GM18951 (cell line): ENCODE measurements around the gene GOLGA7B.

Experiments used
- POLR2A ChIP-seq: IDR thresholded peaks from 4 replicates; pipeline ENCODE4 v1.6.1; 2011; ENCODE audit warnings: mild to moderate bottlenecking; ENCODE audit not compliant: insufficient read length, insufficient read depth; ENCODE audit errors: extremely low read depth
- in situ Hi-C: fragments of 300-500 bp; cut with MboI; formaldehyde crosslinking; loops from one replicate; pipeline ENCODE4 v1.12.0; 2022; ENCODE audit warnings: low sequenced_read_pairs, mixed read lengths, inconsistent platforms; ENCODE audit not compliant: unreplicated experiment

Gene GOLGA7B

DNA sequence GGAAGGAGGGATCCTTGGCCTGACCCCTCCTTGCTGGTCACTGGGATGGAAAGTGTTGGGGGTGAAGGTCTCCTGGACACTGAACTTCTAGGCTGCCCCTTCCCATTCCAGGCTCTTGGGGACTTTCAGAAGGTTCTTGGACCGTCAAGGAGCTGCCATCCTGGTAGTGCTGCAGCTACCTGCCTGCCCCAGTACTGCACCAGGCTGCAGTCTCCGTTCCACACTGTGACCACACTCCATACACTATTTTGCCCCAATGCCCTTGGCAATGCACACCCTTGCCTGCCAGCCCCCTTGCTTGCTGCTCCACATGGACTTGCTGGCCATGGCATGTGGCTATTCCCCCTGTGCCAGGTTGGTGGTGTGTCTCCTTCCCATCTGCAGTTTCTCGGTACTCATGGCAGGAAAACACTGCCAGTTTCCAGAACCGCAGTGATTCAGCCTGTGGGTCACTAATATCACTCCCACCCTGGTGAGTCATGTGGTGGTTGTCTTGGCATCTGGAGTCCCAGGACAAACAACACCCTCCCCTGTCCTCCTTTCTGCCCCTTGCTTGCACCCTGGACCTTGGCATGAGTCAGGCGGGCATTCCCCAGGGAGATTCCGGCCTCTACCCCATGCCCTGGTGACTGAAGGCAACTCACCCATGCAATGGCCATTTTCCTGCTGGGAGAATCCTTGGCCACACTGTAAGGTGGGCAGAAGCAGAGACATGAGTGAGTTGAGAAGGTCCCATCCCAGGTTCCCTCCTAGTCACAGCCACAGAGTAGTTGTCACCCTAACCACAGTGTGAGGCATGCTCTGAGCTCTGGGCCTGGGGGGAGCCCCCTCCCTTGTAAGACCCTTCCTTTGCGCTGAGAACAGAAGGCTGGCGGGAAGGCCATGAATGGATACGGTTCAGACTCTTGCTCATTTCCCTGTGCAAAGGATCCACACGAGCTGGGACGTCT, 32.8 kb downstream of the GOLGA7B start:
- TF ChIP-seq POLR2A = no peak
- in situ Hi-C loops = no loop called here

DNA sequence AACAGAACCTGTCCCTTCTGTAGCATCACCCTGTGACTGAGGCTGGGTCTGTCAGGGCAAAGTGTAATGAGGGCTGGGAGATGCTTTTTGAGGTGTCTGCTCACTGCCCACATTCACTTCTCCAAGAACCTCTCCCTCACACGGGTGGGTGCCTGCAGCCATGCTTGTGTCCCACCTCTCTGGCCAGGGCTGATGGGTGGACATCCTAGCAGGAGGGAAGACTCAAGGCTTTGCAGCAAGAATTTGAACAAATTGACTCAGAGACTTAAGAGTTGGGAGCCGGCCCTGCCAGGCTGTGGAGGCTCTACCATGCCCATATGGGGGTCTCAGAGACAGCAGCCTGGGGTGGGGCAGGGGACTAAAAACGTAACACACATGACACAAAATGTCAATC, 33.4 kb downstream of the GOLGA7B start:
- in situ Hi-C loops = no loop called here
- no peak for TF ChIP-seq POLR2A

DNA sequence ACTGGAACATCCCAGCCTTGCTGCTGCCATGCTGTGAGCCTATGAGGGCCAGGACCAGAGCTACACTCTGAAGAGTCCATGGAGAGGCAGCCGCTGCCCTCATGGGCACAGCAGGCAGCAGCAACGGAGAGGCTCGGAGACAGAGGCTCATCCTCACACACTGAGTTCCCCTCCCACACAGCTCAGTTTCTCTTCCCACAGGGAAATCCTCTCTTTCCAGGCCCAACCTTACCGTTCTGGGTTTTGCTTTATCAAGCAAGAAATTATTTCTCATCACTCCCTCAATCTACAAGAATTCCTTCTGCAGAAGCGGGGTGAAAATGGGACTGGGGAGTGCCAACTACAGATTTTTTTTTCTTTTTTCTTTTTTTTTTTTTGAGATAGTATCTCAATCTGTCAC, 36.6 kb downstream of the GOLGA7B start:
- in situ Hi-C loops = no loop called here
- no peak for TF ChIP-seq POLR2A

DNA sequence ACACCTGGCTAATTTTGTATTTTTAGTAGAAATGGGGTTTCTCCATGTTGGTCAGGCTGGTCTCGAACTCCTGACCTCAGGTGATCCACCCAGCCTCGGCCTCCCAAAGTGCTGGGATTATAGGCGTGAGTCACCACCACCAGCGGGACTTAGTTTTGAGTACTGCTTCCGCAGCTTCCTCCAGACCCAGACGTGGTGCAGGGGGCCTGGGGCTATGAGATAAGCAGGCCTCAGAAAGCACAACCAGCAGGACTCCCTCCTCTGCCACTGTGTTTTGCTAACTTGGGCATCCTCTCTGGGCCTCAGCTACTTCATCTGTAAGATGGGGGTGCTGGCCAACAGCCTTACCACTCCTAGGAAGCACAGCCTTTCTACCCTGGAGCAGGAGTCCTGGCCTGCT, 37.8 kb downstream of the GOLGA7B start:
- in situ Hi-C loops = no loop called here
- TF ChIP-seq POLR2A = no peak

DNA sequence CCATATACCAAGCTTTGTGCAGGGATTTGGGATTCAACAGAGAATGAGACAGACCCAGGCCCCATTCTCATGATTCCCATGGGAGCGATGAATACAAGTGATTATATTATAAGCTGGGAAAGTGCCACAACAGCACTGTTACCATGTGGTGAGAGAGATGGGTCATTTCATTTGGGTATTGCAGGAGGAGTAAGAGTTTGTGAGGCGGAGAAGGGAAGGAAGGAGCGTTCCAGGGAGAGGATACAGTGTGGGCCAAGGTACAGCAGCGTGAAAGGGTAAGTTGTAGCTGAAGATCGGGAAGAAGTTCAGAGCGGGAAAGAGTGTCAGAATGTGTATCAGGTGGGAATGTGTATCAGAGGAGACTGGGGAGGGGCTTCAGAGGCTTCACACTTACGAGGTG, 38.5 kb downstream of the GOLGA7B start:
- no peak for TF ChIP-seq POLR2A
- in situ Hi-C loops = no loop called here

DNA sequence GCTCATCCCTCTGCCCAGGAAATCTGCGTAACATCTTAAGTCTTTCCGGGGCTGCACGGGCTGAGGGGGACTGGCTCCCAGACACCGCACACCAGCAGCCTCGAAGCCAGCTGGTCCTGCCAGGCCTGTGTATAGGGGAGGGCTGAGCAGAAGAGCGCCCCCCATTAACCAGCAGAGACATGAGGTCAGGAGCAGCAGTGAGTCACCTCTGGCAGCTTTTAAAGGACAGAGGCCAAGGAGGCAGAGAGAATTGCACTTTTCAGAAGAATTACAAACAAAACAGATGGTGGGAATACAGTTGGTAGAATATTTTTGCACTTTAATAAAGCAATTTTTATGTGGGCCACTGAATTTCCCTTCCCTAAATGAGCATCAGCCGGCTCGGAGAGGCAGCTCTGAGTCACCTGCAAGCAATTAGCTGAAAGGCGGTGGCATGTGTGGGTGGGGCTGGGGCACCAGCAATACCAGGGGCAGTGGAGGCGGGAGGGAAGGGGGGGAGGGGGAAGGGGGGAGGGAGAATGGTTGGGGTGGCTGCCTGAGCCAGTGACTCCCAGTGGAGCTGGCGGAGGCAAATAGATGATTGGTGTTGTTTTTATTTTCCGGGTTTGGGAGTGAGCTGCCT, 39.1 kb downstream of the GOLGA7B start:
- in situ Hi-C loops = no loop called here
- TF ChIP-seq POLR2A = no peak

DNA sequence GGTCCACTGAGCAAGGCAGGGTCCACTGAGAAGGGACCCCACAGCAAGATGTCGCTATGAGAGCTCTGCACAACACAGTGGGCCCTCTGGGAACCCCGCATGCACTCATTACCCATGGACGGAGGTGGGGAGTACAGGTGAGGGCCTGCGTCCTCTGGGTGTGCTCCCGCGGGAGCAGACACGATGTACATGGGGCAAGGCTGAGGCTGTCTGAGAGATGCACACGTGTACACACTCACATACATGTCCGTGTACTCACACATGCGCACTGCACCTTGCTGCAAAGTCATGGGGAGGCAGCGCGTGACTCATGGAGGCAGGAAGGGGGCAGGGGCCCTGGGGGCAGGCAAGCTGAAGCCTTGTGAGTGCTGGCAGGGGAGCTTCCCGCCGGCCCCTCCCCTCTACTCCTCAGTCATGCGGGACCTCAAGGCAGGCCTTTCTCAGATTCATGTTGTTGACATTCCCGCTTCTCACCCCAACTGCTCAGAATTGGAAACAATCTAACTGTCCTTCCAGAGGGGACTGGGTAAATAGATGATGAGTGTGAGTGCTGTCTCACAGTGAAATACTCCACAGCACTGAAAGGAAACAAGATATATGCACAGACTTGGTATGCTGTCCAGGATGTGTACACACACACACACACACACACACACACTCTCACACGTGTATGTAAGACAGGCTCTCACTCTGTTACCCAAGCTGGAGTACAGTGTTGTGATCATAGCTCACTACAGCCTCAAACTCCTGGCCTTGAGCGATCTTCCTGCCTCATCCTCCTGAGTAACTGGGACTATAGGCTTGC, 40.0 kb downstream of the GOLGA7B start:
- in situ Hi-C loops = no loop called here
- no peak for TF ChIP-seq POLR2A

DNA sequence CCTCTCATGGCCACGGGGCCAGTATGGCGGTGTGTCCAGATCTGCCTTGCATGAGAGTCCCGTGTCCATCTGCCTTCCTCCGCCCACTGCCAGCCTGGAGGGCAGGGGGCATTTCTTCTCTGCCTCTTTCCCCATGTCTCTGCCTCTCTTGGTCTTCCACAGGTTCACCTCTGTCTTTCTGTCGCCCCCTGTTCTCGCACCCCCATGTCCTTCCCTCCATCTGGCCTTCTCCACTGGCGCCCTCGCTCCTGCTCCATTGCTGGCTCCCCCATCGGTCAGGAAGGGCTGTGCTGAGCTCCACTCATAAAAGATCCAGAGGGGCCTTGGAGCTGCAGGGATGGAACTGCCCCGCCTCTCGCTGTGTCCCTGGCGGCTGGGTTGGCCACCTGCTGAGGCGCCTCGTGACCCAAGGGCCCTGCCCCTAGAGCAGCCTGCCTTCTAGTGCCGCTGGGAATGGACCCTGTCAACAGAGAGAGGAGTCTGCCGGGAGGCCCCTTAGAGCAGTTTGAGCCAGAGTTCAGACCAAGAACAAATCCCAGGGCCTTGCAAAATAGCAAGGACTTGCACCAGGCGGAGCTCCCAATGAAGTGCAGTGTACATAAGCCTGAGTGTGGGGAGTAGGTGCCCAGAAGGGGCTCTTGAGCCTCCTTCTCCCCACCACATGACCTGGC, 42.0 kb downstream of the GOLGA7B start:
- no peak for TF ChIP-seq POLR2A
- in situ Hi-C loops = no loop called here

DNA sequence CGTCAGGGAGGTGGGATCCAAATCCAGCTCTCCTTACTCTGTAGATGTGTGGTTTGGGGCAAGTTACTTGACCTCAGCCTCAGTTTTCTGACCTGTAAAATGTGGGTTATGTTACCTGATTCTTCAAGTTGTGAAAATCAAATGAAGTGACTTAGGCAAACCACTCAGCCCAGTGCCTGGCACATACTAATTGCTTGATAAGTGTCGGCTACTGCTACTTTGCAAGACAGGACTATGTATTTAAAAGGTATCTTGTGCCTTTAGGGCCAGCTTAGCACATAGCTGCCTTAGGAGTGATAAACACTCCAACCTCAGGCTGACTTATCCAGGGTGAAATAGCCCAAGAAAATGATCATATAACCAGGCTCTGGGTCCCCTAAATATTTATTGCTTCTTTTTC, 42.9 kb downstream of the GOLGA7B start:
- in situ Hi-C loops = no loop called here
- no peak for TF ChIP-seq POLR2A

DNA sequence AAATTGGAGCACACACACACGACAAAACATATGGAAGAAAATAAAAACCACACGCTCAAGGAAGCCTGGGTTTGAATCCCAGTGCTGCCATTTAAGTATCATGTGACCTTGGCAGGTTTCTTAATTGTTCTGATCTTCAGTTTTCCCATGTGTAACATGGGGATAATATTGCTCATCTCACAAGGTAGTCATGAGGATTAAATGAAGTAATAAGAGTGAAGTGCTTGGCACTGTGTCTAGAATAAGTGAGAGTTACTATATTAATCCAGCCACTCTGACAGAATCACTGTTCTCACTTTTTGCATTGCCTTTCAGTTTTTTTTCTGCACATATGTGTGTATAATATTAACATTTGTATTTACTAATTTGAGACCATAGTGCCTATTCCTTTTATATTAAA, 43.3 kb downstream of the GOLGA7B start:
- in situ Hi-C loops = no loop called here
- no peak for TF ChIP-seq POLR2A

DNA sequence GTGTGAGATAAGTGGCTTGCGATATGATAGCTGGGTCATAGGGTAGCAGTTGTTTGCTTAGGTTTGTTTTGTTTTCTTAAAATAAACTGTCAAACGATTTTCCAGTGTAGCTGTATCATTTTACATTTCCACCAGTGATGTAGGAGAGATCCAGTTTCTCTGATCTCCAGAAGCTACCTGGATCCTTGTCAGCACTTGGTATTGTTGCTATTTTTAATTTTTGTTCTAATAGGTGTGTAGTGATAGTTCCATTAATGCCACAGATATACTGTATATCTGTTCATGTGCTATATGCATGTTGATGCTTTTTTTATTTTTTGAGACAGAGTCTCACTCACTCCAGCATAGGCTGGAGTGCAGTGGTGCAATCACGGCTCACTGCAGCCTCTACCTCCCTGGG, 44.4 kb downstream of the GOLGA7B start:
- in situ Hi-C loops = no loop called here
- no peak for TF ChIP-seq POLR2A

DNA sequence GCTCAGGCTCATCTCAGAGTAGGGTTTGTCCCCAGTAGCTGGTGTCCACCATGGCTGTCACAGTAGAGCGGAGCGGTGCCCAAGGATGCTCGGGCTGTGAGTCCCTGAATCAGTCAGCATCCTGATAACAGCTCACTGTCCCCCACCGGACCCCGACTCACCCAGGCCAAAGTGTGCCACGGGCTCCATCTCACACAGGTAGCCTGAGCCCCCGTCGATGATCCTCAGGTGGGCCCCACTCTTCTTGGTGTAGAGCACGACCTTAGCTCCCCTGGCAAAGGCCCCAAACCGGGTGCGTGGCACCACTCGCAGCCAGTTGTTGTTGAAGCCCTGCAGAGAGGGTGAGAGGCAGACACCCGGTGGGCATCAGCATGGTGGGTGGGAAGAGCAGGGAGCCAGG, 45.4 kb downstream of the GOLGA7B start:
- no peak for TF ChIP-seq POLR2A
- in situ Hi-C loops = no loop called here

DNA sequence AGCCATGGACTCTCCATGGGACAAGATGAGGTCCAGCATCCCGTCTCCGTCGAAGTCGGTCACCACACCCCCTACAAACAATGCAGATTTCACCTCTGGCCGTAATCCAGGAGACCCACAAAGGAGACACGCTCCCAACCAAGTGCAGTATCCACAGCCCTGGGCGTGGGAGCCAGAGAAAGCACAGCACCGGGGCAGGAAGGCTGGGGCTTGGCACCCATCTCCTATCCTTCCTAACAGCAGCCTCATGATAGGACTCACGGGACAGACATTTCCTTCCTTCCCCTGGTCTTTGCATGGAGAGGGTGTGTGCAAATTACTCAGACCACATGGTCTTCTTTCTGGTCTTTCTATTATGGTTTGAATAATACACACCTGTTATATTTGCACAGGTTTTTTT, 46.3 kb downstream of the GOLGA7B start:
- no peak for TF ChIP-seq POLR2A
- in situ Hi-C loops = no loop called here

DNA sequence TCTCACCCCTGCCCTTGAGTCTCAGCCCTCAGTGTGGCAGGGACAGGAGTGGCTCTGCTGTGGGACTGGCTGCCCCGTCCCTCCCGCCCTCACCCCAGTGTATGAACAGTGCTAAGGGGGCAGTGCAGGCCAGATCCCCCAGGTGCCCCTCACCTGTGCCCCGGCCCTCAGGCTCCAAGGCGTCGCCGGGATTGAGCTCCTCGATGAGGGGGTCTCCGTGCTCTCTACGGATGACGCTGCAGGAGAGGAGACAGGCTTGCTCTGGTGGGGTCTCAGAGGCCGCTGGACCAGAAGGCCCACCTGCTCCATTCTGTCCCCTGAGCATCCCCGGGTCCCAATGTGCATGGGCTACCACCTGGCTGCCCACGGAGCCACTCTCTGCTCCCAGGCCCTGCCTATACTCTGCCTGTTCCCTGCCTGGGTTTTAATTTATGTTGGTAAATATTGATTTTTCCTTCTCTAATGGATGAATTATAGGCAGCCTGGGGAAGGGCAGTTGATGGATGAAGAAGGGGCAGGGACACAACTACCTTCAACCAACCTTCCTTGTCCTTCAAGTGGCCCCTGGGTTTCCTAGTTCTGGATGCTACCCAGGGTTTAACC, 47.2 kb downstream of the GOLGA7B start:
- no peak for TF ChIP-seq POLR2A
- in situ Hi-C loops = no loop called here
